K562 (cell line): ENCODE data around the gene EZH2. TPM values are rescaled to one million over a fixed set of nuclear protein-coding genes. Genes with fewer than 3 reads are reported as not detected.

Experiments
- ELF2 ChIP-seq: fragments of 250-450 bp; sonication (Bioruptor Pico); IDR thresholded peaks from 2 replicates; pipeline ENCODE4 v1.5.0; 2021; ENCODE audit warnings: mild to moderate bottlenecking
- HDAC1 ChIP-seq, 2 experiments: fragments of 450-650 bp; IDR thresholded peaks; 2 replicates each; pipeline ENCODE4 v1.6.1; 2016 to 2017; ENCODE audit warnings: inconsistent platforms in 1 of 2, mild to moderate bottlenecking in 1 of 2, moderate library complexity in 1 of 2
- HNRNPL ChIP-seq: fragments of 200-400 bp; formaldehyde crosslinking; IDR thresholded peaks from 2 replicates; pipeline ENCODE4 v1.6.1; 2017; ENCODE audit warnings: low read depth, mild to moderate bottlenecking, low read length
- MCM5 ChIP-seq: fragments of 450-650 bp; IDR thresholded peaks from 2 replicates; pipeline ENCODE4 v1.6.1; 2016; ENCODE audit warnings: low read depth
- MECOM ChIP-seq: fragments of 250-450 bp; sonication (Bioruptor Pico); IDR thresholded peaks from 2 replicates; pipeline ENCODE4 v1.8.0; 2022; ENCODE audit warnings: inconsistent platforms
- MED1 ChIP-seq: sonication (generic); formaldehyde crosslinking; IDR thresholded peaks from 2 replicates; pipeline ENCODE4 v1.8.1; 2023; ENCODE audit warnings: missing genetic modification reagents, borderline replicate concordance
- NFRKB ChIP-seq: fragments of 450-650 bp; IDR thresholded peaks from 2 replicates; pipeline ENCODE4 v1.6.1; 2016; ENCODE audit warnings: low read depth
- SNIP1 ChIP-seq: fragments of 450-650 bp; IDR thresholded peaks from 2 replicates; pipeline ENCODE4 v1.7.1; 2017; ENCODE audit warnings: low read depth, mild to moderate bottlenecking
- ZNF133 ChIP-seq: fragments of 250-450 bp; sonication (Bioruptor Pico); IDR thresholded peaks from 2 replicates; pipeline ENCODE4 v1.4.0; 2020; ENCODE audit warnings: mild to moderate bottlenecking
- ZNF41 ChIP-seq: fragments of 250-450 bp; sonication (Bioruptor Pico); conservative IDR thresholded peaks from 2 replicates; pipeline ENCODE4 v1.4.0; 2020; ENCODE audit warnings: mild to moderate bottlenecking
- ZNF436 ChIP-seq: fragments of 250-450, 450-650 bp; sonication (Bioruptor Pico); formaldehyde crosslinking; IDR thresholded peaks from 2 replicates; pipeline ENCODE4 v1.7.0; 2020; ENCODE audit warnings: mild to moderate bottlenecking
- ZNF561 ChIP-seq: fragments of 450-650 bp; formaldehyde crosslinking; conservative IDR thresholded peaks from 2 replicates; pipeline ENCODE4 v1.4.0; 2020; ENCODE audit warnings: mild to moderate bottlenecking, moderate library complexity
- ZNF668 ChIP-seq: fragments of 250-450 bp; sonication (Bioruptor Pico); IDR thresholded peaks from 2 replicates; pipeline ENCODE4 v1.8.0; 2022; ENCODE audit warnings: mild to moderate bottlenecking, inconsistent platforms
- polyA plus RNA-seq, 8 experiments: library from polyadenylated mRNA; depleted of rRNA in 4 of 8; stranded (reverse) in 5 of 8; unstranded in 3 of 8; fragments of >200 nt; fragmentation: Nextera tagmentation in 2 of 8; fragmentation: Illumina TruSeq in 1 of 8; extraction: Ambion mirVana in 2 of 8; extraction: Trizol in 1 of 8; gene quantifications; 2 replicates each; pipeline versions ENCODE4 v1.2.1 to v1.2.3, GENCODE V29; 2011 to 2014; ENCODE audit warnings: inconsistent platforms in 1 of 8, missing spikeins in 1 of 8
- total RNA-seq, 7 experiments: library from RNA; depleted of rRNA in 6 of 7; stranded (reverse); fragments of >200 nt in 6 of 7; fragmentation: Illumina TruSeq in 2 of 7; extraction: Trizol in 2 of 7; gene quantifications; 2 replicates each; pipeline versions ENCODE4 v1.2.1 to v1.2.3, GENCODE V29; 2011 to 2021; ENCODE audit warnings: low replicate concordance in 1 of 7
- TF ChIP-seq, protein P1 (sequence below): fragments of 450-650 bp; IDR thresholded peaks from 2 replicates; pipeline ENCODE4 v1.6.1; 2016; ENCODE audit warnings: low read depth
- TF ChIP-seq, protein P2 (sequence below), 2 experiments: fragments of 450-650 bp; IDR thresholded peaks; 2 replicates each; pipeline ENCODE4 v1.6.1; 2018; ENCODE audit warnings: mild to moderate bottlenecking in 2 of 2, low read depth in 1 of 2; ENCODE audit not compliant: partially characterized antibody in 2 of 2
- TF ChIP-seq, protein P3 (sequence below), 2 experiments: IDR thresholded peaks; 2 replicates each; pipeline ENCODE4 v1.6.1; 2011; ENCODE audit warnings: borderline replicate concordance in 1 of 2, control low read depth in 1 of 2, low read depth in 1 of 2, low read length in 1 of 2, mild to moderate bottlenecking in 1 of 2, mixed read lengths in 1 of 2, moderate library complexity in 1 of 2; ENCODE audit not compliant: insufficient read depth in 1 of 2, insufficient read length in 1 of 2, poor library complexity in 1 of 2, severe bottlenecking in 1 of 2; ENCODE audit errors: extremely low read depth in 1 of 2

Gene EZH2
- total and polyA plus RNA-seq, 9 of the 15 experiments (the other 6 are each of a cell fraction or from before 2014, with no cell fraction given), result 48.7 to 175 (median 98.6) TPM

DNA sequence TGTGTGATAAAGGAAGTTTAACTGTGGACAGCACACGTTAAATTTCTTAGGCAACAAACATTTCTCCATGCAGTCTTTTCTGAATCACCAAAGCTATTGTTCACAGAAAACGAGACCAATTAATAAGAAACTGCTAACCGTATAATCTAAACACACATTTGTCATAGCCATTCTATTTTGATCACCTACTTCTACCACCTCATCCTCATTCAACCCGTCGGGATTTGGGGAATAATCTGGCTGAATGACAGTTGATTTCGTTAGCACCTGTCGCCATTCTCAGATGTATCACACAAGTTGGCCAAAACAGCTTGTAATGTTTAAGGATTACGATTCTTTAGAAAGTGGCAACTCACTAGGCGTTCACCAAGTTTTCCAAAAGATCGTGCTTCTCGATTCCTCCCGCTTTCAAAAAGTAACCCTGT lies 1.2 kb downstream of the EZH2 start (continued):
- TF ChIP-seq NFRKB (0 out of 2 replicates have a peak, but pooled peaks have one; percentile 53), ZNF133 (CRISPR knock-in tag) (no peak), ZNF668 (CRISPR knock-in tag) (no peak), ZNF436 (CRISPR knock-in tag) (no peak), HNRNPL (no peak), MECOM (CRISPR knock-in tag) (0 out of 2 replicates have a peak, but pooled peaks have one; percentile 31), MED1 (CRISPR knock-in tag) (no peak), HDAC1 (IDR thresholded peaks at IDR 0.05) (peak in 1 of 2 experiments; percentile 53; a peak in 1 of 4 replicates), MCM5 (no peak), ELF2 (CRISPR knock-in tag) (0 out of 2 replicates have a peak, but pooled peaks have one; percentile 1), ZNF41 (CRISPR knock-in tag) (no peak), ZNF561 (no peak), SNIP1 (0 out of 2 replicates have a peak, but pooled peaks have one; percentile 17)
- TF ChIP-seq, protein P1, sequence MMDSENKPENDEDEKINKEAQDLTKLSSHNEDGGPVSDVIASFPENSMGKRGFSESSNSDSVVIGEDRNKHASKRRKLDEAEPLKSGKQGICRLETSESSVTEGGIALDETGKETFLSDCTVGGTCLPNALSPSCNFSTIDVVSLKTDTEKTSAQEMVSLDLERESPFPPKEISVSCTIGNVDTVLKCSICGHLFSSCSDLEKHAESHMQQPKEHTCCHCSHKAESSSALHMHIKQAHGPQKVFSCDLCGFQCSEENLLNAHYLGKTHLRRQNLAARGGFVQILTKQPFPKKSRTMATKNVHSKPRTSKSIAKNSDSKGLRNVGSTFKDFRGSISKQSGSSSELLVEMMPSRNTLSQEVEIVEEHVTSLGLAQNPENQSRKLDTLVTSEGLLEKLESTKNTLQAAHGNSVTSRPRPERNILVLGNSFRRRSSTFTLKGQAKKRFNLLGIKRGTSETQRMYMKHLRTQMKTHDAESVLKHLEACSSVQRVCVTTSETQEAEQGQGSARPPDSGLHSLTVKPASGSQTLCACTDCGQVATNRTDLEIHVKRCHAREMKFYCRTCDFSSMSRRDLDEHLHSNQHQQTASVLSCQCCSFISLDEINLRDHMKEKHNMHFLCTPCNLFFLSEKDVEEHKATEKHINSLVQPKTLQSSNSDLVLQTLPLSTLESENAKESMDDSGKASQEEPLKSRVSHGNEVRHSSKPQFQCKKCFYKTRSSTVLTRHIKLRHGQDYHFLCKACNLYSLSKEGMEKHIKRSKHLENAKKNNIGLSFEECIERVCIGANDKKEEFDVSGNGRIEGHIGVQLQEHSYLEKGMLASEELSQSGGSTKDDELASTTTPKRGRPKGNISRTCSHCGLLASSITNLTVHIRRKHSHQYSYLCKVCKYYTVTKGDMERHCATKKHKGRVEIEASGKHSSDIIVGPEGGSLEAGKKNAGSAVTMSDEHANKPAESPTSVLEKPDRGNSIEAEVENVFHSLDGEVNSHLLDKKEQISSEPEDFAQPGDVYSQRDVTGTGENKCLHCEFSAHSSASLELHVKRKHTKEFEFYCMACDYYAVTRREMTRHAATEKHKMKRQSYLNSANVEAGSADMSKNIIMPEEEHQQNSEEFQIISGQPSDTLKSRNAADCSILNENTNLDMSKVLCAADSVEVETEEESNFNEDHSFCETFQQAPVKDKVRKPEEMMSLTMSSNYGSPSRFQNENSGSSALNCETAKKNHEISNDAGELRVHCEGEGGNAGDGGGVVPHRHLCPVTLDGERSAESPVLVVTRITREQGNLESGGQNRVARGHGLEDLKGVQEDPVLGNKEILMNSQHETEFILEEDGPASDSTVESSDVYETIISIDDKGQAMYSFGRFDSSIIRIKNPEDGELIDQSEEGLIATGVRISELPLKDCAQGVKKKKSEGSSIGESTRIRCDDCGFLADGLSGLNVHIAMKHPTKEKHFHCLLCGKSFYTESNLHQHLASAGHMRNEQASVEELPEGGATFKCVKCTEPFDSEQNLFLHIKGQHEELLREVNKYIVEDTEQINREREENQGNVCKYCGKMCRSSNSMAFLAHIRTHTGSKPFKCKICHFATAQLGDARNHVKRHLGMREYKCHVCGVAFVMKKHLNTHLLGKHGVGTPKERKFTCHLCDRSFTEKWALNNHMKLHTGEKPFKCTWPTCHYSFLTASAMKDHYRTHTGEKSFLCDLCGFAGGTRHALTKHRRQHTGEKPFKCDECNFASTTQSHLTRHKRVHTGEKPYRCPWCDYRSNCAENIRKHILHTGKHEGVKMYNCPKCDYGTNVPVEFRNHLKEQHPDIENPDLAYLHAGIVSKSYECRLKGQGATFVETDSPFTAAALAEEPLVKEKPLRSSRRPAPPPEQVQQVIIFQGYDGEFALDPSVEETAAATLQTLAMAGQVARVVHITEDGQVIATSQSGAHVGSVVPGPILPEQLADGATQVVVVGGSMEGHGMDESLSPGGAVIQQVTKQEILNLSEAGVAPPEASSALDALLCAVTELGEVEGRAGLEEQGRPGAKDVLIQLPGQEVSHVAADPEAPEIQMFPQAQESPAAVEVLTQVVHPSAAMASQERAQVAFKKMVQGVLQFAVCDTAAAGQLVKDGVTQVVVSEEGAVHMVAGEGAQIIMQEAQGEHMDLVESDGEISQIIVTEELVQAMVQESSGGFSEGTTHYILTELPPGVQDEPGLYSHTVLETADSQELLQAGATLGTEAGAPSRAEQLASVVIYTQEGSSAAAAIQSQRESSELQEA, result no peak
- TF ChIP-seq, protein P2, sequence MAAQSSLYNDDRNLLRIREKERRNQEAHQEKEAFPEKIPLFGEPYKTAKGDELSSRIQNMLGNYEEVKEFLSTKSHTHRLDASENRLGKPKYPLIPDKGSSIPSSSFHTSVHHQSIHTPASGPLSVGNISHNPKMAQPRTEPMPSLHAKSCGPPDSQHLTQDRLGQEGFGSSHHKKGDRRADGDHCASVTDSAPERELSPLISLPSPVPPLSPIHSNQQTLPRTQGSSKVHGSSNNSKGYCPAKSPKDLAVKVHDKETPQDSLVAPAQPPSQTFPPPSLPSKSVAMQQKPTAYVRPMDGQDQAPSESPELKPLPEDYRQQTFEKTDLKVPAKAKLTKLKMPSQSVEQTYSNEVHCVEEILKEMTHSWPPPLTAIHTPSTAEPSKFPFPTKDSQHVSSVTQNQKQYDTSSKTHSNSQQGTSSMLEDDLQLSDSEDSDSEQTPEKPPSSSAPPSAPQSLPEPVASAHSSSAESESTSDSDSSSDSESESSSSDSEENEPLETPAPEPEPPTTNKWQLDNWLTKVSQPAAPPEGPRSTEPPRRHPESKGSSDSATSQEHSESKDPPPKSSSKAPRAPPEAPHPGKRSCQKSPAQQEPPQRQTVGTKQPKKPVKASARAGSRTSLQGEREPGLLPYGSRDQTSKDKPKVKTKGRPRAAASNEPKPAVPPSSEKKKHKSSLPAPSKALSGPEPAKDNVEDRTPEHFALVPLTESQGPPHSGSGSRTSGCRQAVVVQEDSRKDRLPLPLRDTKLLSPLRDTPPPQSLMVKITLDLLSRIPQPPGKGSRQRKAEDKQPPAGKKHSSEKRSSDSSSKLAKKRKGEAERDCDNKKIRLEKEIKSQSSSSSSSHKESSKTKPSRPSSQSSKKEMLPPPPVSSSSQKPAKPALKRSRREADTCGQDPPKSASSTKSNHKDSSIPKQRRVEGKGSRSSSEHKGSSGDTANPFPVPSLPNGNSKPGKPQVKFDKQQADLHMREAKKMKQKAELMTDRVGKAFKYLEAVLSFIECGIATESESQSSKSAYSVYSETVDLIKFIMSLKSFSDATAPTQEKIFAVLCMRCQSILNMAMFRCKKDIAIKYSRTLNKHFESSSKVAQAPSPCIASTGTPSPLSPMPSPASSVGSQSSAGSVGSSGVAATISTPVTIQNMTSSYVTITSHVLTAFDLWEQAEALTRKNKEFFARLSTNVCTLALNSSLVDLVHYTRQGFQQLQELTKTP (IDR thresholded peaks at IDR 0.05; ENCODE audit: low read depth in 1 of 2, partially characterized antibody in 2 of 2), result peak in 1 of 2 experiments; percentile 45
- TF ChIP-seq, protein P3, sequence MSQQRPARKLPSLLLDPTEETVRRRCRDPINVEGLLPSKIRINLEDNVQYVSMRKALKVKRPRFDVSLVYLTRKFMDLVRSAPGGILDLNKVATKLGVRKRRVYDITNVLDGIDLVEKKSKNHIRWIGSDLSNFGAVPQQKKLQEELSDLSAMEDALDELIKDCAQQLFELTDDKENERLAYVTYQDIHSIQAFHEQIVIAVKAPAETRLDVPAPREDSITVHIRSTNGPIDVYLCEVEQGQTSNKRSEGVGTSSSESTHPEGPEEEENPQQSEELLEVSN (IDR thresholded peaks at IDR 0.05; ENCODE audit: borderline replicate concordance in 1 of 2, extremely low read depth in 1 of 2, insufficient read depth in 1 of 2, insufficient read length in 1 of 2, low read depth in 1 of 2, low read length in 1 of 2, poor library complexity in 1 of 2, severe bottlenecking in 1 of 2), result no peak
